Measurements from ENCODE around the gene HOXA3. TPM values are rescaled to one million over a fixed set of nuclear protein-coding genes. Genes with fewer than 3 reads are reported as not detected.

Gene HOXA3
- total RNA-seq, 1 donor from 2014 or later, result 8.7 TPM

- peaks cover 90% of the 10 kb centered on the region for H3K27me3 ChIP-seq
- no peak for DNase-seq
- no peaks in the 10 kb centered on the region for H3K9me3 ChIP-seq
- no peak overlapping the region for H3K27ac ChIP-seq
- ATAC-seq, result no peak
- peaks cover 28% of the 10 kb centered on the region for H3K4me1 ChIP-seq
- no peaks in the 10 kb centered on the region for H3K36me3 ChIP-seq
- no peak overlapping the region for H3K4me3 ChIP-seq
- no peak for TF ChIP-seq CTCF (IDR thresholded peaks at IDR 0.05)
- intact Hi-C loops (cut with DNase I), result loop anchor here (5.0 kb wide), 1 partner anchor 786 kb away; no protein-coding TSS in a partner anchor
Observed at GRCh38 chr7:27157702-27158431, 5.5 kb upstream of the HOXA3 start.

GRCh38 chr7:27156916-27157701, 4.7 kb upstream of the HOXA3 start:
- no peaks in the 10 kb centered on the region for H3K9me3 ChIP-seq
- peaks cover 28% of the 10 kb centered on the region for H3K4me1 ChIP-seq
- intact Hi-C loops (cut with DNase I), result loop anchor here (5.0 kb wide), 1 partner anchor 785 kb away; no protein-coding TSS in a partner anchor
- H3K36me3 ChIP-seq, result no peaks in the 10 kb centered on the region
- DNase-seq (no peak), ATAC-seq (no peak)
- H3K4me3 ChIP-seq, result peak overlapping the region; percentile 55
- no peak for TF ChIP-seq CTCF (IDR thresholded peaks at IDR 0.05)
- peaks cover 91% of the 10 kb centered on the region for H3K27me3 ChIP-seq
- peak overlapping the region; percentile 79 for H3K27ac ChIP-seq

- no peak for TF ChIP-seq CTCF (IDR thresholded peaks at IDR 0.05)
- intact Hi-C loops (cut with DNase I), result loop anchor here (5.0 kb wide), 1 partner anchor 784 kb away; no protein-coding TSS in a partner anchor
- Histone ChIP-seq H3K36me3 (no peaks in the 10 kb centered on the region), H3K27ac (peak within 1 kb of the TSS; percentile 79), H3K9me3 (no peaks in the 10 kb centered on the region), H3K4me3 (peak within 1 kb of the TSS; percentile 55), H3K4me1 (peaks cover 28% of the 10 kb centered on the region), H3K27me3 (peaks cover 91% of the 10 kb centered on the region)
- ATAC-seq (no peak), DNase-seq (peak; percentile 73)
Observed at GRCh38 chr7:27156508-27156898, 4.1 kb upstream of the HOXA3 start, which contains the start of gene HOXA7. HOXA7 (minus strand) TSS chr7:27156675; CDS start chr7:27156545, 130 bp downstream.

- intact Hi-C loops (cut with DNase I), result loop anchor here (5.0 kb wide), 1 partner anchor 784 kb away; no protein-coding TSS in a partner anchor
- Histone ChIP-seq H3K9me3 (no peaks in the 10 kb centered on the region), H3K27ac (peak overlapping the region; percentile 79), H3K4me3 (peak overlapping the region; percentile 55), H3K36me3 (no peaks in the 10 kb centered on the region), H3K4me1 (peaks cover 30% of the 10 kb centered on the region), H3K27me3 (peaks cover 94% of the 10 kb centered on the region)
- ATAC-seq (no peak), DNase-seq (peak; percentile 61)
- no peak for TF ChIP-seq CTCF (IDR thresholded peaks at IDR 0.05)
Observed at GRCh38 chr7:27155816-27156507, 3.6 kb upstream of the HOXA3 start.

All from upper lobe of right lung (tissue), 1 donor.